Stomach (tissue), 4 donors: ENCODE data around the gene CLMP.

ENCODE experiments used
- EP300 ChIP-seq: sonication (generic); formaldehyde crosslinking; IDR thresholded peaks from one replicate; pipeline ENCODE4 v1.6.1; 2017; ENCODE audit warnings: antibody characterized with exemption
- POLR2A ChIP-seq, 4 donors: fragments of 450-650 bp; IDR thresholded peaks; one replicate each; pipeline ENCODE4 v1.6.1; 2016; ENCODE audit warnings: antibody characterized with exemption in 4 of 4, control low read depth in 2 of 4, mild to moderate bottlenecking in 1 of 4, moderate library complexity in 1 of 4
- POLR2AphosphoS5 ChIP-seq, 3 donors: sonication (generic); formaldehyde crosslinking; IDR thresholded peaks; one replicate each; pipeline ENCODE4 v1.6.1; 2016; ENCODE audit warnings: antibody characterized with exemption in 3 of 3
- TF ChIP-seq, protein P1 (sequence below), 7 experiments: fragments of 450-650 bp in 4 of 7; fragments of 200-600 bp in 3 of 7; sonication (generic) in 3 of 7; IDR thresholded peaks; one replicate each; pipeline ENCODE4 v1.5.1; 2016 to 2019; ENCODE audit warnings: antibody characterized with exemption in 7 of 7, control low read depth in 2 of 7, mild to moderate bottlenecking in 1 of 7

DNA sequence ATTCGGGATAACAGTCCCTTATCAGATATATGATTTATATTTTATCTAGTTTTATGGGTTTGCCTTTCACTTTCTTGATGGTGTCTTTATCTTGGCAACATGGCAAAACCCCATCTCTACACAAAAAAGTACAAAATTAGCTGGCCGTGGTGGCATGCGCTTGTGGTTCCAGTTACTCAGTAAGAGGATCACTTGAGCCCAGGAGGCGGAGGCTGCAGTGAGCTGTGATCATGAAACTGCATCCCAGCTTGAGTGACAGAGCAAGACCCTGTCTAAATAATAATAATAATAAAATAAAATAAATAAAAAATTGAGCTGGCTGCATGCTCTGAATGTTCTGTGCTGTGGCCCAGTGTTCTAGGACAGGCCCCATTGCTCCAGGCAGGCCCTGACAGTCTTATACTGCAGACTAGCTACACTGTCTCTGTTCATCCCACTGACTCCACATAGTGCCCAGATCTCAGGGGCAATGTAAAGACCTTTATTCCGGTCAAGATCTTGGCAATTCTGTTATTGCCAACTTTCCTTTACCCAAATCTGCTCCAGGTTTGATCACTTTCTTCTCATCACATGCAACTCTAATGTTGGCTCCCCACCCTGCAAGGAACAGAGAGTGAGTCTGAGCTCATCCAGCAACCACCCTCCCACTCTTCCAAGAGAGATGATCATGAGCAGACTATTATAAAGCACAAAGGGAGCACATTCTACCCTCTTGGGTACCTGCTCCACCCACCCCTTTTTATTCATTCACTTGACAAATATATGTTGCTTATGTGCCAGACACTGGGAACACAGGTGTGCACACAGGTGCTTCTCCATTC lies 141.9 kb downstream of the CLMP start:
- no peak for TF ChIP-seq POLR2A (IDR thresholded peaks at IDR 0.05)
- TF ChIP-seq, protein P1, sequence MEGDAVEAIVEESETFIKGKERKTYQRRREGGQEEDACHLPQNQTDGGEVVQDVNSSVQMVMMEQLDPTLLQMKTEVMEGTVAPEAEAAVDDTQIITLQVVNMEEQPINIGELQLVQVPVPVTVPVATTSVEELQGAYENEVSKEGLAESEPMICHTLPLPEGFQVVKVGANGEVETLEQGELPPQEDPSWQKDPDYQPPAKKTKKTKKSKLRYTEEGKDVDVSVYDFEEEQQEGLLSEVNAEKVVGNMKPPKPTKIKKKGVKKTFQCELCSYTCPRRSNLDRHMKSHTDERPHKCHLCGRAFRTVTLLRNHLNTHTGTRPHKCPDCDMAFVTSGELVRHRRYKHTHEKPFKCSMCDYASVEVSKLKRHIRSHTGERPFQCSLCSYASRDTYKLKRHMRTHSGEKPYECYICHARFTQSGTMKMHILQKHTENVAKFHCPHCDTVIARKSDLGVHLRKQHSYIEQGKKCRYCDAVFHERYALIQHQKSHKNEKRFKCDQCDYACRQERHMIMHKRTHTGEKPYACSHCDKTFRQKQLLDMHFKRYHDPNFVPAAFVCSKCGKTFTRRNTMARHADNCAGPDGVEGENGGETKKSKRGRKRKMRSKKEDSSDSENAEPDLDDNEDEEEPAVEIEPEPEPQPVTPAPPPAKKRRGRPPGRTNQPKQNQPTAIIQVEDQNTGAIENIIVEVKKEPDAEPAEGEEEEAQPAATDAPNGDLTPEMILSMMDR (IDR thresholded peaks at IDR 0.05) = no peak
- peak in 1 of 3 donors; percentile 18 for TF ChIP-seq POLR2AphosphoS5 (IDR thresholded peaks at IDR 0.05)
- no peak for TF ChIP-seq EP300
